HS-27A (cell line): ENCODE data around the gene WFDC2.

Experiments used
- DNase-seq: peaks from one replicate; pipeline ENCODE4 v3.0.0-alpha.2; 2012; ENCODE audit warnings: low read depth, missing footprints

WFDC2 gene

GRCh38 chr20:45497971-45498494 is 28.5 kb downstream of the WFDC2 start:
- DNase-seq, result no peak

- no peak for DNase-seq
Measured at GRCh38 chr20:45500022-45500421, 30.5 kb downstream of the WFDC2 start.

GRCh38 chr20:45501600-45501999 is 32.0 kb downstream of the WFDC2 start:
- no peak for DNase-seq

GRCh38 chr20:45502561-45502960 is 33.0 kb downstream of the WFDC2 start:
- DNase-seq, result no peak

- DNase-seq, result no peak
Measured at GRCh38 chr20:45503403-45503802, 33.9 kb downstream of the WFDC2 start.

GRCh38 chr20:45506398-45506797 is 36.8 kb downstream of the WFDC2 start:
- no peak for DNase-seq

- DNase-seq, result no peak
Measured at GRCh38 chr20:45507011-45507820, 37.7 kb downstream of the WFDC2 start.

- DNase-seq, result no peak
Measured at GRCh38 chr20:45508068-45508886, 38.7 kb downstream of the WFDC2 start.

GRCh38 chr20:45509091-45509490 is 39.5 kb downstream of the WFDC2 start:
- DNase-seq, result no peak

GRCh38 chr20:45510242-45510862 is 40.8 kb downstream of the WFDC2 start:
- no peak for DNase-seq

- DNase-seq, result no peak
Measured at GRCh38 chr20:45515147-45515913, 45.8 kb downstream of the WFDC2 start, which contains the start of gene SPINT3. Gene SPINT3 (minus strand): TSS chr20:45515622. CDS start chr20:45515608, 14 bp downstream.

- no peak for DNase-seq
Measured at GRCh38 chr20:45518282-45518681, 48.7 kb downstream of the WFDC2 start.

- no peak for DNase-seq
Measured at GRCh38 chr20:45523821-45524220, 54.3 kb downstream of the WFDC2 start.

- no peak for DNase-seq
Measured at GRCh38 chr20:45527294-45527693, 57.7 kb downstream of the WFDC2 start.
